GM21390 (cell line): ENCODE results near the gene FERMT3.
"Not testable (repeated sequence)": the region's sequence is repeated elsewhere in the genome, so short reads cannot be mapped to it uniquely, and the experiment has no call there.

Experiments
- ATAC-seq: cut with Tn5 transposase; IDR thresholded peaks from one replicate; pipeline ENCODE4 v1.9.1; 2021; ENCODE audit not compliant: unreplicated experiment

FERMT3 gene

DNA sequence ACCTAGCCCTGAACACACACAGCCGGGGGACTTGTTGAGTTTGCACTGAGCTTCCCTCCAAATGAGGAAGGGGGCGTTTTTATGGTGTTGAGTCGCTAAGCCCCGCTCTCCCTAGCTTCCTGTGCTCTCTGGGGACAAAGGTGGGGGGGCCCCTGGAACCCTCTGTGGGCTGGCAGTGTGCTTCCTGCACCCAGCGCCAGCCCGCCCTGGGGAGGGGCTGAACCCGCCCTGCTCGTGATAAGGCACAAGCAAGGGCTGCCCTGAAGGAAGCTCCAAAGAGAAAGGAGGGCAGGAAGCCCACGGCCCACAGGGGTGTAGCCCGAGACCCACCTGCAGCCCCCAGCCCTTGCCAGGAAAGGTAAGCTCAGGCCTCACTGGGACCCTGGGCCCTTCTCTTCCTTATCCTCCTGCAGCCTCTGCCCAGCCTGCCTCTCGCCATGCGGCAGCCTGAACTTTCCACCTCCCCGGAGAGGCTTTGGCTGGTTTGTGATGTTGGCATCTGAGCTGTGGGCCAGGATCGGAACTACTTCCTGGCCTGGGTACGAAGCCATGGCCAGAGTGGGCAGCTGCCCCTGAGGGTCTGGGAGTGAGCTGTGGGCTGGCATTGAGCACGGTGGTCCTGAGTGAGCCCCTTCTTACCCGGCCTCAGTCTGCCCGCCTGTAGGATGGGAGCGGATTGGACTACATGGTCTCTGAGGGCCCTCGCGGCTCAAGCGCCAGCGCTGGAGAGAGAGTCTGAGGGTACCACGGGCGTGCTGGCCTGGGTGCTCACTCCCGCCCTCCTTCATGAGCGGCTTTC, at the start of gene FERMT3:
FERMT3 (plus strand) TSS at position 265 of the 799 bp plus-strand sequence. CDS start 644 bp downstream, outside the sequence.
- peak; percentile 39 for ATAC-seq

DNA sequence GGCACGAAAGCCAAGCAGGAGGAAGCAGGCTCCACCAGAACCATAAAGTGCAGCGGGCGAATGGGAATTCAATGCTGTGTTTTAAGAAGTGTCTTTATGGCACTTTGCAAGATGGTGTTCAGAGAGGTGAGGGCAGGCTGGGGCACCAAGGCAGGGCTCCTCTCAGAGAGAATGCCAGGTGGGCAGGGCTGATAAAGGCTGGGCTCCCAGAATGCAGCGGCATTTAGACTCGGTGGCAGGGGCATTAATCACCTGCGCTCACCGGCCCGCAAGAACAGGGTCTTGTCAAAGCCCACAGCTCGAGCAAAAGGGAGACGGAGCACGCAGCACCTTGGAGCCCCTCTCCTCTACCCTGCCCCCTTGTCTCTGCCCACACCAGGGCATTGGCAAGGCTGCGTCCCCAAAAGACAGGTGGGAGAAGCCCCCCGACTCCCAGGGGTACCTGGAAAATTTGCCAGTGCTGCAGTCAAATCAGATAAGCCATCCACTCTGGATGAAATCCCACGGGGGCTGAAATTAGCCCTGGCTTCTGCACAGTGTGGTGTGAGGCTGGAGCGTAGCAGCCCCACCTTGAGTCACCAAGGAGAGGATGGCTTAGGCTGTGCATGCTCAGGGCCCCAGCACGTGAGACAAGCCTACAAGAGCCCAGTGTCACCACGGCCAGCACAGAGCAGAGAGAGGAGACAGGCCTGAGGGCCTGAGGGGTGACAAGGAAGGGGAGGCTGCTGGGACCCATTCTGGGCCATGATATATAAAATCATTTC, 48.7 kb upstream of the FERMT3 start:
- no peak for ATAC-seq

DNA sequence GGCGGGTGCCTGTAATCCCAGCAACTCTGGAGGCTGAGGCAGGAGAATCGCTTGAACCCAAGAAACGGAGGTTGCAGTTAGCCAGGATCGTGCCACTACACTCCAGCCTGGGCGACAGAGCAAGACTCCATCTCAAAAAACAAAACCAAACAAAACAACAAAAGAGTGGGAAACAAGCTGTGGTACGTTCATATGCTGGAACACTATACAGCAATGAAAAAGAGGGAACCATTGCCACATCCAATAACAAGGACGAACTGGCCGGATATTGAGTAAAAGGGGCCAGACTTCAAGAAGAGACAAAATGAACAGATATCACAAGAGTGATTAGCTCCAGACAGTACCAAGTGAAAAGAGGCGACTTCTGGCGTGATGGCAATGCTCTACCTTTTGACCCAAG, 45.5 kb upstream of the FERMT3 start:
- ATAC-seq, result no peak

GRCh38 chr11:64162769-64163168, 43.8 kb upstream of the FERMT3 start:
- not testable (repeated sequence) for ATAC-seq

DNA sequence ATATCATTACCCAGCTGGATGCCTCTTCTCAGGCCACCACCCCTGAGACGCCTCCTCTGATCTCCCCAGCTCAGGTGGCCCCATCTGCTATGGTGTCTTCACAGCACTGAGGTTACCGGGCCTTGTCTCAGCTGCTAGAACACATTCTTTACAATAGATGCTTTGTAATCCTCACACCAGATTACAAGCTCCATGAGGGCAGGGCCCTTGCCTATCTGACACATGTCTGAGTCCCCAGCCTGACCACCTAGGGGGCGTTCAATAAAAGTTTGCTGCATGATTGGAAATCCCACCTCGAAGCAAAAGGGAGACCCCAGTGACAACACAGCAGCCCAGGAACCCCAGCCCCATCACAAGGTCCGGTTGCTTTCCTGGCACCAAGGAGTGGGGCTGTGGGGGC, 42.6 kb upstream of the FERMT3 start:
- ATAC-seq, result no peak

DNA sequence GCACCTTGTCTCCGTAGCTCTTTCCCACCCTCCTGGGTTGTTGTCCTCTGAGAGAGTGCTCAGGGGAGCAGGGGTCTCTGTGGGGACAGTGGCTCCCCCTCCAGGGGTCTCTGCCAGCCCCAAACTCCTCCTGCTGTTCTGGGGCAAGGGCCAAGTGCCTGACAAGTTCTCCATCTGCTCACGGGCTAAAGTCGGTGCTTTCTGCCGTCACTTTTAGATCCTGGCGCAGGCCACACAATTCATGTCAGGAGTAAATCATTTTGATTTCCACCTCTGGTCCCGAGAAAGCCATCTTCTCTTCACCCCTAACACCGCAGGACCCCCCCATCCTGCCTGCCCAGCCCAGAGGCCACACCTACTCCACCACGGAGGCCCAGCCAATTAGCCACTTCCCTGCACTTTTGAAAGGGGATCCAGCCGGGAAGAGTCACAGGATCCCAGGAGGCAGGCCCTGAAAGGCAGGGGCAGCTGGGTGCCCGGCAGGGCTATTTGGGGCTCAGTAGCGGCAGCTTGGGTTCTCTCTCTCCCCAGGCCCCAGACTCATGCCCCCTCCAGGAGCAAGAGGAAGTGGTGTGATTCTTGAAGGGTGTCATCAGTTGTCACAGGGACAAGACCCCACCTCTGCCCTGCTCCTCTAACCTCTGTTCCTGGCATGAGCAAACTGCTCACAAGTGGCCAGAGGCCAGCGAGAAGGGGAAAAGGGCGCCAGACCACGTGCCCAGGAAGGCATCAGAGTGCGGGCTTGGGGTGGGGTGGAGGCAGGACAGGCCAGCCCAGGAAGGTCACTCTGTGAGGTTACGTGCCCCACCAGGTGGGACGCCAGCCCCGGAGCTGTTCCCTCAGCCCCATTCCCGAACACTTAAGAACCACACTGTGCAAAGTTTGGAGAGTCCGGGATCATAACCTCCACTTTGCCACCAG, 41.9 kb upstream of the FERMT3 start:
- ATAC-seq, result no peak

DNA sequence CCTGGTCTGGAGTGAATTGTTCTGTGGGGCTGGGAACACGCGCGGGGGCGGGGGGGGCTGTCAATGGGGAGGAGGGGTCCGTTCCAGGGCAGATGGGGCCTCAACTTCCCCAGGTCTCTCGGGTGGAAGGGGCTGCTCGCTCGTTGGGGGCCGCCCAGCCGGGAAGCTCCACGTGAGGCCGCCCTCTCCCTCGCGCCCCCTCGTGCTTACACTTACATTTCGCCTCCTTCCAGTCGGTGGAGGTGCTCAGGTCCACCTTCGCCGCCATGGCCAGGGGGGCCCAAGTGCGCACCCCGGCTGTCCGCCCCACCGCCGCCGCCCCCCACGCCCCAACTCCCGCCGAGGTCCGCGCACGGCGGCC, 41.1 kb upstream of the FERMT3 start:
- no peak for ATAC-seq

DNA sequence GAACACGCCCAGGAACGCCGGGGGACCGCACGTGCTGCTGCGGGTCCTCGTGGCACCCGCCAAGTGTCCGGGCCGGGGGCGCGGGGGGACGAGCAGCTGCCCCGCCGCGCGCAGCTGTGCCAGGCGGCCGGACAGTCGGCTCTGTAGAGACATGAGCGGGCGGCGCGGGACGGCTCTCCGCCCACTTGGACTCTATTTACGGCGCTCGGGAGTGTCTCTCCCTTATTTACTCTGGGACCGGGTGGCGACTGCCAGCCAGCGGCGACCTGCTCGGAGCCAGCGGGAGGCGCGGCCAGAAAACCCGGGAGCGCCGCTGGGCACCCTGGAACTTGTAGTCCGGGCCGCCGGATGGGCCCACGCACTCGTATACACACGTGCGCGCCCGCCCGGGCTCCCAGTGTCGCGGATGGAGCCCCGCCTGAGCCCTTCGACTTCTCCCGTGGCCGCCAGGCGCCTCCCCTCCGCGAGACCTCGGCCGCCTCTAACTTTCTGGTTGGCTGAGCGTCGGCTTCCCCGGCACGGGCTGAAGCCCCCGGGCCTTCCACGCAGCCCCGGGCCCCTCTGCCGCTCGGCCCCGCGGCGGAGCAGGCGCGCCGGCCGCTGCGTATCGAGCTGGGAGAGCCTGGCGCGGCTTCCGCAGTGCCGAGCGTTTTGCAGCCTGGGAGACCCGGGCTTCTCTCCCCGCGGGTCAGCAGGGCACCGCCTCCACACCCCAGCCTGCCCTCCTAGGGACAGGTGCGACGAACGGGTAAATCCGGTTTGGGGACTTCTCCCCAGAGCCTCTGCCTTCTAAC, 40.5 kb upstream of the FERMT3 start, which contains the start of gene MACROD1:
MACROD1 (minus strand) TSS at position 272 of the 794 bp plus-strand sequence; CDS start at position 153, 119 bp downstream.
- peak; percentile 83 for ATAC-seq

DNA sequence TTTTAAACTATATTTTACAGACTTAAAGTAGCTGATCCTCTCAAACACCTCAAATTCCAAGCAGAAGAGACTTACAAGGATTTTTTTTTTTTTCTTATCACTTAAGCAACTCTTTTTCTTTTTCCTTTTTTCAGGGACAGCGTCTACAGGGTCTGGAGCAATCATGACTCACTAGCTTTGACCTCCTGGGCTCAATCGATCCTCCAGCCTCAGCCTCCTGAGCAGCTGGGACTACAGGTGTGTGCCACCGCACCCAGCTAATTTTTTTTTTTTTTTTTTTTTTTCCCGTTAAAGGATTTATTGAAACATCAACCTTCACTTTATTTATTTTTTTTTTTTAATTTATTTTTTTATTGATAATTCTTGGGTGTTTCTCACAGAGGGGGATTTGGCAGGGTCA, 36.1 kb upstream of the FERMT3 start:
- ATAC-seq, result no peak

- ATAC-seq, result no peak
Observed at GRCh38 chr11:64173616-64174355, 32.7 kb upstream of the FERMT3 start.

DNA sequence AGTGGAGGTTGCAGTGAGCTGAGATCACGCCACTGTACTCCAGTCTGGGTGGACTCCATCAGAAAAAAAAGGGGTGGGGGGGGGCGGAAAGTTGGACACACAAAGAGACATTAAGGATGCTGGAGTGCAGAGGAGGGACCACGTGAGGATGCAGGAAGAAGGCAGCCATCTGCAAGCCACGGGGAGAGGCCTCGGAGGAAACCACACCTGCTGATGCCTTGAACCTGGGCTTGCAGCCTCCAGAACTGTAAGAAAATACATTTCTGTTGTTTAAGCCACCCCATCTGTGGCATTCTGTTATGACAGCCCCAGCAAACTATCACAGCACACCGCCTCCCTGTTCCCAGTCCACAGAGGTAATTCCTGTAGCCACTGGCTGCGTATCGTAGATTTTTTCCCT, 29.8 kb upstream of the FERMT3 start:
- no peak for ATAC-seq

GRCh38 chr11:64178203-64178602, 28.3 kb upstream of the FERMT3 start:
- no peak for ATAC-seq

GRCh38 chr11:64178951-64179639, 27.4 kb upstream of the FERMT3 start:
- ATAC-seq, result no peak

- no peak for ATAC-seq
Observed at GRCh38 chr11:64180891-64181290, 25.6 kb upstream of the FERMT3 start.

- ATAC-seq, result no peak
Observed at GRCh38 chr11:64181506-64182411, 24.8 kb upstream of the FERMT3 start.

DNA sequence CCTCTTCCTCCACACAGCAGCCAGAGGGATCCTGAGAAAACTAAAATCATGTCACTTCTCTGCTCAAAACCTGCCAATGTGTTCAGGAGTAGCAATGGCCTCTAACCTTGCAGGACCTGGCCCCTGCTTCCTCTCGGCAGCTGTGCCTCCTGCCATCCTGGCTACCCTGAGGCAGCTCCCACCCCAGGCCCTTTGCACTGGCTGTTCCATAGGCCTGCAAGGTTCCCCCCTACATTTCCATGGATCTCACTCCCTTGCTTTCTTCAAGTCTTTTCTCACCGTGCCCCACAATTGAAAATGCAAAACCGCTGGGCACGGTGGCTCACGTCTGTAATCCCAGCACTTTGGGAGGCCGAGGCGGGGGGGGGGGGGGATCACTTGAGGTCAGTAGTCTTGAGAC, 22.6 kb upstream of the FERMT3 start:
- ATAC-seq, result no peak

- peak; percentile 18 for ATAC-seq
Observed at GRCh38 chr11:64185175-64185692, 21.3 kb upstream of the FERMT3 start.
